NT2/D1 (cell line): ENCODE data around the gene HFM1.
A peak's percentile ranks its signal among the peaks of the same experiment; 100 is the strongest.
"Not testable (repeated sequence)": the region's sequence is repeated elsewhere in the genome, so short reads cannot be mapped to it uniquely, and the experiment has no call there.

Experiments
- DNase-seq: peaks from one replicate; pipeline ENCODE4 v3.0.0-alpha.2; 2011; ENCODE audit warnings: low read depth, low spot score
- H3K27me3 ChIP-seq: 2 replicates; pipeline ENCODE4 v1.6.0; 2011; ENCODE audit warnings: mild to moderate bottlenecking; ENCODE audit not compliant: insufficient read length, insufficient read depth
- H3K36me3 ChIP-seq: 2 replicates; pipeline ENCODE4 v1.6.1; 2011; ENCODE audit warnings: mild to moderate bottlenecking, low read length, mixed read lengths; ENCODE audit not compliant: insufficient read depth, insufficient read length
- H3K4me1 ChIP-seq: 2 replicates; pipeline ENCODE4 v1.5.1; 2011; ENCODE audit not compliant: insufficient read depth, insufficient read length
- H3K4me3 ChIP-seq: 2 replicates; pipeline ENCODE4 v1.5.1; 2011; ENCODE audit warnings: low read depth; ENCODE audit not compliant: insufficient read length
- H3K9ac ChIP-seq: 2 replicates; pipeline ENCODE4 v1.6.0; 2011; ENCODE audit warnings: low read depth; ENCODE audit not compliant: insufficient read length
- H3K9me3 ChIP-seq: 2 replicates; pipeline ENCODE4 v1.5.1; 2011; ENCODE audit warnings: mild to moderate bottlenecking, low read length; ENCODE audit not compliant: insufficient read depth
- SUZ12 ChIP-seq: IDR thresholded peaks from 2 replicates; pipeline ENCODE4 v1.6.1; 2011; ENCODE audit not compliant: insufficient read length, insufficient read depth; ENCODE audit errors: extremely low read depth
- YY1 ChIP-seq: IDR thresholded peaks from 2 replicates; pipeline ENCODE4 v1.6.1; 2011; ENCODE audit not compliant: insufficient read length, insufficient read depth
- ZNF274 ChIP-seq: IDR thresholded peaks from 2 replicates; pipeline ENCODE4 v1.6.1; 2011; ENCODE audit warnings: mild to moderate bottlenecking, low read depth, low read length

HFM1 gene, protein sequence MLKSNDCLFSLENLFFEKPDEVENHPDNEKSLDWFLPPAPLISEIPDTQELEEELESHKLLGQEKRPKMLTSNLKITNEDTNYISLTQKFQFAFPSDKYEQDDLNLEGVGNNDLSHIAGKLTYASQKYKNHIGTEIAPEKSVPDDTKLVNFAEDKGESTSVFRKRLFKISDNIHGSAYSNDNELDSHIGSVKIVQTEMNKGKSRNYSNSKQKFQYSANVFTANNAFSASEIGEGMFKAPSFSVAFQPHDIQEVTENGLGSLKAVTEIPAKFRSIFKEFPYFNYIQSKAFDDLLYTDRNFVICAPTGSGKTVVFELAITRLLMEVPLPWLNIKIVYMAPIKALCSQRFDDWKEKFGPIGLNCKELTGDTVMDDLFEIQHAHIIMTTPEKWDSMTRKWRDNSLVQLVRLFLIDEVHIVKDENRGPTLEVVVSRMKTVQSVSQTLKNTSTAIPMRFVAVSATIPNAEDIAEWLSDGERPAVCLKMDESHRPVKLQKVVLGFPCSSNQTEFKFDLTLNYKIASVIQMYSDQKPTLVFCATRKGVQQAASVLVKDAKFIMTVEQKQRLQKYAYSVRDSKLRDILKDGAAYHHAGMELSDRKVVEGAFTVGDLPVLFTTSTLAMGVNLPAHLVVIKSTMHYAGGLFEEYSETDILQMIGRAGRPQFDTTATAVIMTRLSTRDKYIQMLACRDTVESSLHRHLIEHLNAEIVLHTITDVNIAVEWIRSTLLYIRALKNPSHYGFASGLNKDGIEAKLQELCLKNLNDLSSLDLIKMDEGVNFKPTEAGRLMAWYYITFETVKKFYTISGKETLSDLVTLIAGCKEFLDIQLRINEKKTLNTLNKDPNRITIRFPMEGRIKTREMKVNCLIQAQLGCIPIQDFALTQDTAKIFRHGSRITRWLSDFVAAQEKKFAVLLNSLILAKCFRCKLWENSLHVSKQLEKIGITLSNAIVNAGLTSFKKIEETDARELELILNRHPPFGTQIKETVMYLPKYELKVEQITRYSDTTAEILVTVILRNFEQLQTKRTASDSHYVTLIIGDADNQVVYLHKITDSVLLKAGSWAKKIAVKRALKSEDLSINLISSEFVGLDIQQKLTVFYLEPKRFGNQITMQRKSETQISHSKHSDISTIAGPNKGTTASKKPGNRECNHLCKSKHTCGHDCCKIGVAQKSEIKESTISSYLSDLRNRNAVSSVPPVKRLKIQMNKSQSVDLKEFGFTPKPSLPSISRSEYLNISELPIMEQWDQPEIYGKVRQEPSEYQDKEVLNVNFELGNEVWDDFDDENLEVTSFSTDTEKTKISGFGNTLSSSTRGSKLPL (N-terminal part only)

GRCh38 chr1:91404151-91405012 is at the start of gene HFM1:
HFM1 (minus strand) TSS chr1:91404837; CDS start chr1:91401082, 3,755 bp downstream.
- H3K4me1 ChIP-seq: no peaks in the 10 kb centered on the region
- H3K36me3 ChIP-seq: no peaks in the 10 kb centered on the region
- TF ChIP-seq ZNF274: no peak
- no peak for TF ChIP-seq YY1
- no peak for TF ChIP-seq SUZ12
- peak; percentile 83 for DNase-seq
- no peaks in the 10 kb centered on the region for H3K27me3 ChIP-seq
- H3K4me3 ChIP-seq: peak within 1 kb of the TSS; percentile 67
- no peaks in the 10 kb centered on the region for H3K9me3 ChIP-seq
- peak within 1 kb of the TSS; percentile 80 for H3K9ac ChIP-seq

DNA sequence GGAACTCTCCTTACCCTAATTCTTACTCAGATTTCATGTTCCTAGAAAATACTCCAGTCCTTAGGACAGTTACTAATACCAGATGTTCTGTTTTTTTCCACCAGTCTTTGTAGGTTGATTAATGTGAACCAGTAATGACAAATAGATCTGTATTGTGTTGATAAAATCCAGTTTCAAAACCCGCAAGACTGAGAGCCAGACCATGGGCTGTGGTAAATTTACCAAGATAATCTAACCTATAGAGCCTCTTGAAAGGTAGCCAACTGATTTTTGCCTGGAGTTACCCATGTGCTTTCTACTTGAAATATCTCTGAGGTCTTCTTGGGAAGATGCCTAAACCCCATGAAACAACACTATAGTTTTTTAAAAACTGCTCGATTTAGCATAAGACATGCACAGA is 49.5 kb upstream of the HFM1 start:
- Histone ChIP-seq H3K36me3 (no peaks in the 10 kb centered on the region), H3K4me1 (no peaks in the 10 kb centered on the region)
- TF ChIP-seq SUZ12: no peak
- no peak for TF ChIP-seq ZNF274
- TF ChIP-seq YY1: no peak

DNA sequence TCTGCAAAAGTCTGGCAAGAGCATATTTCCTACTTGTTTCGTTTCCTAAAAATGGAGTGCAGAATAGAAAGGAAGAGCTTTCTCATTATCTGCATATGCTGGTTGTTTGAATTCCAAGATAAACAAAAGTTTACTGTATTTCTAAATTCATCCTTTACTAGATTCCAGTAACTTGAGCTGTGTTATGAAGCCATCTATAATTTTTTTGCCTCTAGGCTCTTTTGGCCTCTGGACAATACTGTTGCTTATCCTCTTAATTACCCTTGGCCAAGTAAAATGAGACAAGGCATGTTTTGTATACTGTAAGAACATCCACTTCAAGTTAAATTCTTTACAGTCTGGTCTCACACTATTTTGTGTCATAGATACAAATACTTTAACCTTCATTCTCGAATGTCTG is 45.6 kb upstream of the HFM1 start:
- no peak for DNase-seq
- Histone ChIP-seq H3K4me1 (no peaks in the 10 kb centered on the region), H3K36me3 (no peaks in the 10 kb centered on the region), H3K9ac (no peak overlapping the region), H3K27me3 (no peaks in the 10 kb centered on the region), H3K4me3 (no peak overlapping the region), H3K9me3 (no peaks in the 10 kb centered on the region)
- TF ChIP-seq SUZ12 (no peak), YY1 (no peak), ZNF274 (no peak)

More for the DNA sequence above, 49.5 kb upstream of the HFM1 start:
- H3K9ac ChIP-seq: no peak overlapping the region
- no peak for DNase-seq
- no peak overlapping the region for H3K4me3 ChIP-seq
- H3K9me3 ChIP-seq: no peaks in the 10 kb centered on the region
- H3K27me3 ChIP-seq: no peaks in the 10 kb centered on the region

GRCh38 chr1:91447782-91448181 is 43.1 kb upstream of the HFM1 start:
- not testable (repeated sequence) for H3K4me1 ChIP-seq, DNase-seq, H3K36me3 ChIP-seq, H3K9me3 ChIP-seq, H3K27me3 ChIP-seq, H3K4me3 ChIP-seq, H3K9ac ChIP-seq

DNA sequence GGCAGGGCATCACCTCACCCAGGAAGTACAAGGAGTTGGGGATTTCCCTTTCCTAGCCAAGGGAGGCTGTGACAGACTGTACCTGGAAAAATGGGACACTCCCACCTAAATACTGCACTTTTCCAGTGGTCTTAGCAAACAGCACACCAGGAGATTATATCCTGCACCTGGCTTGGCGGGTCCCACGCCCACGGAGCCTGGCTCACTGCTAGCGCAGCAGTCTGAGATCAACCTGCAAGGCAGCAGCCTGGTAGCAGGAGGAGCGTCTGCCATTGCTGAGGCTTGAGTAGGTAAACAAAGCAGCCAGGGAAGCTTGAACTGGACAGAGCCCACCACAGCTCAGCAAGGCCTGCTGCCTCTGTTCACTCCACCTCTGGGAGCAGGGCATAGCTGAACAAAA is 37.3 kb upstream of the HFM1 start:
- H3K27me3 ChIP-seq, DNase-seq, H3K9ac ChIP-seq, H3K36me3 ChIP-seq, H3K4me3 ChIP-seq, H3K4me1 ChIP-seq: not testable (repeated sequence)
- peaks cover 13% of the 10 kb centered on the region; the same call in 1 of the 2 replicates for H3K9me3 ChIP-seq

- no peak overlapping the region for H3K4me3 ChIP-seq
- no peak for TF ChIP-seq ZNF274
- no peak for TF ChIP-seq SUZ12
- no peak for TF ChIP-seq YY1
- no peak overlapping the region for H3K9ac ChIP-seq
- no peak for DNase-seq
- no peaks in the 10 kb centered on the region for H3K36me3 ChIP-seq
- H3K9me3 ChIP-seq: peaks cover 13% of the 10 kb centered on the region; the same call in 1 of the 2 replicates
- no peaks in the 10 kb centered on the region for H3K27me3 ChIP-seq
- H3K4me1 ChIP-seq: no peaks in the 10 kb centered on the region
Measured at GRCh38 chr1:91440847-91441246, 36.2 kb upstream of the HFM1 start.
